Stimulated activated CD8-positive, alpha-beta memory T cell treated with anti-CD3 and anti-CD28 coated beads, Interleukin-15, amount 100 ng/mL, for 1 hour (primary cell): ENCODE results near the gene SMURF2.

Source experiments
- DNase-seq: peaks from one replicate; pipeline ENCODE4 v3.0.0-alpha.2; 2020; ENCODE audit warnings: low read depth

The SMURF2 gene

DNA sequence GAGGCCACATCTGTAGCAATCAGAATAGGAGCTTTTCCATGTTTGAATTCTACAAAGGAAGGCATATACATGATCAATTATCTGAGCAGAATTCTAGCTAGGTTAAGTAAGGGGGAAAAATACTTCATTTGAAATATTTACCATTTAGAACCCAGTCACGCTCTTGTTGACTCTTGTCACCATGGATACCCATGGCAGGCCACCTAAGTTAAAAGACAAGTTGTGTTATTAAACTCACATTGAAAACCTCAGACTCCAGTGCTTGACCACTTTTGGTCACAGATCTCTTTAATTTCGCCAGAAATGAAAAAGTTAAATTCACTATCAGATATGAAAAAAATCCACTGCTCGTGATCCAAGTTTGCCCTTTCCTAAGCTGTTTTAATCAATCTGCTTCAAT lies 160.1 kb downstream of the SMURF2 start:
- no peak for DNase-seq

DNA sequence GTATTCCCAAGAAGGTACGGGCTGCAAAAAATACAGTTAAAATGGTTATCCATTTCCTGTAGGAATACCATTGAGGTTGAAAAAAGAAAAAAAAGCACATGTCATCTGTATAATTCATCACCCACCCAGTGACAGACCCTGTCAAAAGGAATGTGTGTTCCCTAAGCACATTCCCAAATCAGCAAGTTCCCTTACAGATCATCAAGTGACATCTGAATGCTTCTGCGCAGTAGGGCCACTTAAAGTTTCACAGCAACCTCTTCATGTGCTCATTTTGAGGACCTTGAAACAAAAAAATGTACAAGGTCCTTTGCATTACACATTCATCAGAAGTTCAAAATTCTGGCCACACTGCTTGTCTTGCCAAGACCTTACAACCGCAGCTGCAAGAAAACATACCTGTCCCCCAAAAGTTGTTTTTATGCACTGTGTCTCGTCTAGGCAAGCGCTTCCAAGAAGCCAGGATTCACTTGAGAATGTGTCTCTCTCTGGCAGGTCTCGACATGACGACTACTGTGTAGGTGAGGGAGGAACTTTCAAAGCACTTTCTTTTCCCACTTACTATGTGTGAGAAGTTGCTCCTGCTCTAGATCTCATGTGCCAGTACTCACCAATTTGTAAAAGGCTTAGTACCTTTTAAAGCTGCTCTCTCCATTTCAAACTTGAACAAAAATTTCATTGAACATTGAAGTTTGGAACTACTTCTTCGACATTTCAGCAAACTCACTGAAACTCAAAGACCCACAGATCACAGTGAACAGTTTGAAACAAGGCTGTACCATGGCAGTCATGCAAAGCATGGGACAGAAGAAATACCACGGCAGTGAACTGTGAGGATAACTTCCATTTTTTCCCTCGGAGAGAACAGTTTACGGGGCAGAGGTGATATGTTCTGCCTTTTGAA lies 161.0 kb downstream of the SMURF2 start:
- no peak for DNase-seq

DNA sequence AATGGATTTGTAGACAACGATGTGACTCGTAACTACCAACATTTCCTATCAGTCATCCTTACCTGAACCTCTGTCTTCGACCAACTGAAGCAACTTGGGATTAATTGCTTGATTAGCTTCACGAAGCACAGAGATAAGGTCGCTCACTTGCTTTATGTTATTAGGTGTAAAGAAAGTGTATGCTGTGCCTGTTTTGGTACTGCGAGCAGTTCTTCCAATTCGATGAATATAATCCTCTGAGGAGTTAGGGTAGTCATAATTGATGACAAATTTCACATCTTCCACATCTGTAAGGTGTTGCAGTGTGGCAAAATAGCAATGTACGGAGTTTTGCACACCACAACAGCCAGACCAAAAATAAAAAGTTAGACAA lies 161.6 kb downstream of the SMURF2 start:
- DNase-seq = no peak

DNA sequence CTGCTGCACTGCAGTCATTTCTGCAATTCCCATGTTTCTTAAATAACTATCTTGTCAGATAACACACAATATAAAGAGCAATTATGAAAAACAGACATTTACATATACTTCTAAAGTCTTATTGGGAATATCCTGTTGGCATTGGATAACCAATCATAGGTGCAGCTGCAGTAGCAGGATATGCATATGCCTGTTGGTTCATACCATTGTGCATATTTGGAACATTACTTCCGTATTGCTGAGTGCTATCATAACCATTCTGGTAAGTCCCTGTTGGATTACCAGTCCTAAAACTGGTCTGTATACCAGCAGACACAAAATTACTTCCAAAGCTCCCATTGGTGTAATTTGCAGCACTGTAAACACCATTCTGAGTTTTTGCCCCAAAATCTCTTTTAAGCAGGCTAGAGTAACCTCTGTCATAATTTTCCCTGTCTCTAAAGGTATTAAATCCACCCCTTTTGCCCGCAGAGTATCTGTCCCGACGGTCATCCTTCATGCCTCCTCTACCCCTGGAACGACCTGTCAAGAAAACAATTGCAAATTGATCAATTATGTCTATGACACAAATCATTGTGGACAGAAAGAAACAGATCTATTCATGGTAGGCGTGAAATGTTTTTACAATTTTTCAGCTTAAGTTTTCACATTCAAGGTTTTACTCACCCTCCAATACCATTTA lies 162.2 kb downstream of the SMURF2 start:
- no peak for DNase-seq

DNA sequence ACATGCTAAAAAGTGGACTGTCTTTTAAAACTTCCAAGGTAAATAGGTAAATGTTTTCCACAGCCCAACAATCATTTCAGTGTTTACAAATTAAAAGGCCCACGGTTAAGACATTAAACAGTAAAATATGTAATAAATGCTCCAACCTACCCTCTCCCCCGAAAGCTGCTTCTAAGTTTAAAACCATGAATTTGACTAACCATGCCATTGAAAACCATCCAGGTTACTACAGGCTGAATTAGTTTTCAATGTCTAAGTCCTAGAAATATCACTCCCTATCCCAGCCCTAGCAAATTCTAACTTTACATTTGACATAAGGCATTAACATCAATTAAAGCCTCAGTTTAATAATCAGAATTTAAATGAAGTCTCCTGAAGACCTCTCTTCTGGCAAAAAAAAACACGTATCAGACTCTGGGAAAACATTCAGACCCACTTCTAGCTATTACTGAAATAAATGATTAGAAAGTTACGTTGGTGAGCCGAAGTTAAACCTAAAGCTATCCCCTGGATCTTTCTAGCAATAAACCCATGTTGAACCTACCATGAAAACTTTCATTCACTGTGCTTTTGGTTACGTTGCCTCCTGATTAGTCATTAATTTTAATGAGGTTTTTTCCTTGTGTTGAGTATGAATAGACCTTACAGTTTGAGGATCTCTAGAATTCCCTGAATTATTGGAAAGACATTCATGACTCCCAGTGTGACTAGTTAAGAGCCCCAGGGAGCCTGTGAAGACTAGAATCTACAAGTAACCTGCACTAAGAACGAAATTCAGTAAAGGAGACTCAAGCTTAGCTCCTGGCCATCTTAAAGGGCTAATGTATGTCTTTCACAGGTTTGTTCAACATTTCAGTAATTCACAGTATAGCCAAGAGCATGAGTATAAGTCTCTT lies 163.6 kb downstream of the SMURF2 start:
- no peak for DNase-seq

DNA sequence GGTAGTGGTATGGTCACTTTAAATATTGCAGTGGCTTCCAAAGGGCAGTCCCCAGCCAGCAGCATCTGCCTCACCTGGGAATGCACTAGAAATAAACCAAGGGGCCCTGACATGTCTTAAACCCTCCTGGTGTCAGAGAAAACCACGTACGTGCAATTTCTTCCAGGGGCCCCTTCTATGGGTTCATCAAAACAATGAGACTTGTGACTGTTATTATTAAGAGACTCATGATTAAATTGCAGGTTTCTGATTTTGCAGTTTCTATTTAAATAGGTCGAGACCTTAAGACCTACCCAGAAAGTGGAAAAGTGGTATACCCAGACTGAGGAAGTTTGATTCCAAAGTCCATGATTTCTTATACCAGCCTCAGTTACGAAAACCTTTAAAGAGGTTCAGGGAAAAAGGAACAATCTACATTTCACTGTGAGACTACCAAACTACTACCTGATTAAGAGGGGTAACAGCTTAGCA lies 164.5 kb downstream of the SMURF2 start:
- no peak for DNase-seq

DNA sequence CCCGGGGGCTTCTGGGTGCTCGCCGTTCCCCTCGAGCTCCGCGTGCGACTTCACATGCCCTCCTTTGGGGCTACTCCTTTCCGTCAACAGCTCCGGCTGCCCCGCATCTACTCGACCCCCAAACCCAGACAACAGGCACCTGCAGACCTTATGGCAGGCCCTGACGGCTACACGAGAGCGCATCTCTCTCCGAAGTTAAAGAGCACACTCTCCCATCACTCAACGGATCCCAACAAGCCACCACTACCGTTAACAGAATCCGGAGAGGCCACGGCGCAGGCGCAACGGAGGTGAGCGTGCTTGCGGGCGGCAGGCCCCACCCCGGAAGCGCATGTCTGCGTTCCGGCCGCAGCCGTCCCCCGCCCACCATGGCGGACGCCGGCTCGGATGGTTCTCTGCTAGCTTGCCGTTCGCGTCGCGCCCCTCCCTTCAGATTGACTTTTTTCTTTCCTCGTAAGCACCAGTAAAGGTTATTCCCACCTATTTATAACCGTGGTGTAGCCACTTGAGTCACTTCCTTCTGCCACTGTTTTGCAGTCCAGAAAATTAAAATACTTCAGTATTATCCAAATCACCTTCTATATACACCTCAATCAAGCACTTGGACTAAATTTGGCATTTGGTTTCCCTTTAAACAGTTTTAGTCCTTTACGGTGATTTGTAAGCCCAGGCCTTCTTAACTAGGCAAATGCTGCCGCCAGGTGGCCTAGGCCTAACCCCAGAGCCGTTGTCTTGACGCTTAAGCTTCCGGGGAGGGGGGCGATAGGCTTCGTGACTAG lies 165.1 kb downstream of the SMURF2 start, which contains the start of gene POLG2:
Gene POLG2, minus strand, starts transcription at position 269 of the 779 bp plus-strand sequence. Its CDS starts 86 bp downstream, at position 183.
- DNase-seq = peak; percentile 87

DNA sequence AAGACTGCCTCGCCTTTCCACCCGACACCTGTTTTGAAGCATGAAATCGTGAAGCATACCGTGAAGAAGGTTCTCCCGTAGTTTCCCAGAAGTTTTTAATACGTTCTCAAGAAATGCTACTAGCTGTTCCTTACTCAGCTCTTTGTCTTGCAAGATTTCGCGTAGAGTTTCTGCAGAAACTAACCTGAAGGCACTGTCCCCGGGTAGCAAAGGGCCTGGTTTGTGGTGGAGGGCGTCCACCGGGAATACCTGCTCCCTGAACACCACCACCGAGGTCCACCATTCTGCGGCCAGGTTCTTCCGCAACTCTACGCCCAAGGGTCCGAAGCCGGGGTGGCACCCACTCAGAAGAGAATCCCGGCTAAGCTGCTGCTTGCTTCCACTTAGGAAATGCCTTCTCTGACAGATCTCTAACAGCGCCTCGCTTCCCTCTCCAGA lies 165.7 kb downstream of the SMURF2 start:
- no peak for DNase-seq
